Measurements from ENCODE around the gene SERPINA12. TPM values are rescaled to one million over a fixed set of nuclear protein-coding genes. Genes with fewer than 3 reads are reported as not detected.

Gene SERPINA12
- total and polyA plus RNA-seq, 4 donors: 0.28 TPM; not detected in 3

DNA sequence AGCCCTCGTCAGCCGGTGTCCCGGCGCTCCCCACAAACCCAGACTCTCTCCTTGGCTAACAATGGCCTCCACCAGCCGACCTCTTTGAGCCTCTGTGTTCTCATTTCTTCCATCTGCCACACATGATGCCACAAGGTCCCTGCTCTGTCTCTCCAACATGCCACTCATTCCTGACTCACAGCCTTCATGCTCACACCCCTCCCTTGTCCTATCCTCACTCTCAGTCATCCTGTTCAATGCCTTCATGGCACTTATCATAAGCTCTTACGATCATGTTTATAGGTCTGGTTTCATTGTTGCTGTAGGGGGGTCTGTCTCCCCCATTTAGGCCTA is 47.1 kb downstream of the SERPINA12 start:
- H3K27me3 ChIP-seq (ENCODE audit: control insufficient read depth in 4 of 4, insufficient read depth in 4 of 4, low read length in 3 of 4): no peaks in the 10 kb centered on the region
- no peaks in the 10 kb centered on the region for H3K36me3 ChIP-seq (ENCODE audit: control insufficient read depth in 4 of 4, insufficient read depth in 3 of 4, low read depth in 1 of 4, low read length in 3 of 4)
- TF ChIP-seq YY1 (IDR thresholded peaks at IDR 0.05): no peak
- TF ChIP-seq HNF4G (IDR thresholded peaks at IDR 0.05): no peak
- no peak for TF ChIP-seq TAF1 (conservative IDR thresholded peaks at IDR 0.05)
- TF ChIP-seq NR2F2 (IDR thresholded peaks at IDR 0.05): no peak
- no peak for TF ChIP-seq MAX (IDR thresholded peaks at IDR 0.05)
- no peak for TF ChIP-seq FOXA2 (IDR thresholded peaks at IDR 0.05)
- no peak for TF ChIP-seq HNF4A (conservative IDR thresholded peaks at IDR 0.05)
- TF ChIP-seq SP1 (IDR thresholded peaks at IDR 0.05): no peak
- TF ChIP-seq GABPA (IDR thresholded peaks at IDR 0.05 in 1 of 2, conservative IDR thresholded peaks at IDR 0.05 in 1 of 2): no peak
- TF ChIP-seq, protein P1, sequence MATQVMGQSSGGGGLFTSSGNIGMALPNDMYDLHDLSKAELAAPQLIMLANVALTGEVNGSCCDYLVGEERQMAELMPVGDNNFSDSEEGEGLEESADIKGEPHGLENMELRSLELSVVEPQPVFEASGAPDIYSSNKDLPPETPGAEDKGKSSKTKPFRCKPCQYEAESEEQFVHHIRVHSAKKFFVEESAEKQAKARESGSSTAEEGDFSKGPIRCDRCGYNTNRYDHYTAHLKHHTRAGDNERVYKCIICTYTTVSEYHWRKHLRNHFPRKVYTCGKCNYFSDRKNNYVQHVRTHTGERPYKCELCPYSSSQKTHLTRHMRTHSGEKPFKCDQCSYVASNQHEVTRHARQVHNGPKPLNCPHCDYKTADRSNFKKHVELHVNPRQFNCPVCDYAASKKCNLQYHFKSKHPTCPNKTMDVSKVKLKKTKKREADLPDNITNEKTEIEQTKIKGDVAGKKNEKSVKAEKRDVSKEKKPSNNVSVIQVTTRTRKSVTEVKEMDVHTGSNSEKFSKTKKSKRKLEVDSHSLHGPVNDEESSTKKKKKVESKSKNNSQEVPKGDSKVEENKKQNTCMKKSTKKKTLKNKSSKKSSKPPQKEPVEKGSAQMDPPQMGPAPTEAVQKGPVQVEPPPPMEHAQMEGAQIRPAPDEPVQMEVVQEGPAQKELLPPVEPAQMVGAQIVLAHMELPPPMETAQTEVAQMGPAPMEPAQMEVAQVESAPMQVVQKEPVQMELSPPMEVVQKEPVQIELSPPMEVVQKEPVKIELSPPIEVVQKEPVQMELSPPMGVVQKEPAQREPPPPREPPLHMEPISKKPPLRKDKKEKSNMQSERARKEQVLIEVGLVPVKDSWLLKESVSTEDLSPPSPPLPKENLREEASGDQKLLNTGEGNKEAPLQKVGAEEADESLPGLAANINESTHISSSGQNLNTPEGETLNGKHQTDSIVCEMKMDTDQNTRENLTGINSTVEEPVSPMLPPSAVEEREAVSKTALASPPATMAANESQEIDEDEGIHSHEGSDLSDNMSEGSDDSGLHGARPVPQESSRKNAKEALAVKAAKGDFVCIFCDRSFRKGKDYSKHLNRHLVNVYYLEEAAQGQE (IDR thresholded peaks at IDR 0.05): no peak
- TF ChIP-seq, protein P2, sequence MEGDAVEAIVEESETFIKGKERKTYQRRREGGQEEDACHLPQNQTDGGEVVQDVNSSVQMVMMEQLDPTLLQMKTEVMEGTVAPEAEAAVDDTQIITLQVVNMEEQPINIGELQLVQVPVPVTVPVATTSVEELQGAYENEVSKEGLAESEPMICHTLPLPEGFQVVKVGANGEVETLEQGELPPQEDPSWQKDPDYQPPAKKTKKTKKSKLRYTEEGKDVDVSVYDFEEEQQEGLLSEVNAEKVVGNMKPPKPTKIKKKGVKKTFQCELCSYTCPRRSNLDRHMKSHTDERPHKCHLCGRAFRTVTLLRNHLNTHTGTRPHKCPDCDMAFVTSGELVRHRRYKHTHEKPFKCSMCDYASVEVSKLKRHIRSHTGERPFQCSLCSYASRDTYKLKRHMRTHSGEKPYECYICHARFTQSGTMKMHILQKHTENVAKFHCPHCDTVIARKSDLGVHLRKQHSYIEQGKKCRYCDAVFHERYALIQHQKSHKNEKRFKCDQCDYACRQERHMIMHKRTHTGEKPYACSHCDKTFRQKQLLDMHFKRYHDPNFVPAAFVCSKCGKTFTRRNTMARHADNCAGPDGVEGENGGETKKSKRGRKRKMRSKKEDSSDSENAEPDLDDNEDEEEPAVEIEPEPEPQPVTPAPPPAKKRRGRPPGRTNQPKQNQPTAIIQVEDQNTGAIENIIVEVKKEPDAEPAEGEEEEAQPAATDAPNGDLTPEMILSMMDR (IDR thresholded peaks at IDR 0.05; ENCODE audit: low read depth, low read length, missing input control): no peak
- TF ChIP-seq JUND (IDR thresholded peaks at IDR 0.05): no peak
- no peak for TF ChIP-seq RAD21 (IDR thresholded peaks at IDR 0.05)
- DNase-seq (ENCODE audit: low spot score): no peak
- no peak overlapping the region for H3K4me3 ChIP-seq (ENCODE audit: low read depth in 1 of 3, low read length in 3 of 3)
- H3K9ac ChIP-seq (ENCODE audit: low read depth in 1 of 2, low read length in 2 of 2): no peak overlapping the region
- H3K9me3 ChIP-seq (ENCODE audit: control insufficient read depth in 4 of 4, low read length in 3 of 4): no peaks in the 10 kb centered on the region
- peaks cover 4 to 29% (median 16%) of the 10 kb centered on the region in 4 donors for H3K4me1 ChIP-seq (ENCODE audit: control insufficient read depth in 4 of 4, insufficient read depth in 4 of 4, low read length in 3 of 4)
- H3K27ac ChIP-seq (ENCODE audit: low read depth in 1 of 2, low read length in 2 of 2): no peak overlapping the region
- WGBS: 95% methylated on average over 6 of the region's 6 CpGs

DNA sequence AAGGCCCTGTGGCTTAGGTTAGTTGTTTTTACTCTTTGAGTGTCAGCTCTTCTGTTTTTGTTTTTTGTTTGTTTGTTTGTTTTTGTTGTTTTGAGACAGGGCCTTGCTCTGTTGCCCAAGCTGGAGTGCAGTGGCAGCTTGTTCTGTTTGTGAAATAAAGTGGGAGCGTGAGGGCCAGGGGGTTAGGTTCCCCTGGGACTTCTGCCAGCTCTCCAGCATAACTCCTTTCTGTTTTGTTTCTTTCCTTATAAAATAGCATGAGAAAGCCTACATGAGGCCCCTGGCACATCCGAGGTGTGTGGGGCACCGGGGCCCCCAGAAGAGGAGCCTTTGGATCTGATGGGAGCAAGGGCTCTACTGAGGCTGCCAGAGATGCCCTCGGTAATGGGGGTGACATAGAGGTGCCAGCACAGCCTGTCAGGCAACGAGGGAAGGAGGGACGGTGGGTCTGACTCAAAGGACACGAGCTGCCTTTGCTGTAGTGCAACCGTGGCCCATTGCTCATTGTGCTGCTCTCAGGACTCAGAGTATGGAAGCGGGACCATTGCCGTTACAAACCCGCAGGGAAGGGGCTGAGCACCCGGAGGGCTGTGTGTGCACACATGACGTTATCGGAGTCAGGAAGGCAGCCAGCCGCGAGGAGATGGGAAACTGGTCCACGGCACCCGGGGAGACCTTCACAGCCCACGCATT is 47.6 kb downstream of the SERPINA12 start:
- H3K9me3 ChIP-seq (ENCODE audit: control insufficient read depth in 4 of 4, low read length in 3 of 4): no peaks in the 10 kb centered on the region
- H3K27ac ChIP-seq (ENCODE audit: low read depth in 1 of 2, low read length in 2 of 2): no peak overlapping the region
- peaks cover 4 to 29% (median 16%) of the 10 kb centered on the region in 4 donors for H3K4me1 ChIP-seq (ENCODE audit: control insufficient read depth in 4 of 4, insufficient read depth in 4 of 4, low read length in 3 of 4)
- no peak overlapping the region for H3K9ac ChIP-seq (ENCODE audit: low read depth in 1 of 2, low read length in 2 of 2)
- H3K4me3 ChIP-seq (ENCODE audit: low read depth in 1 of 3, low read length in 3 of 3): no peak overlapping the region
- DNase-seq (ENCODE audit: low spot score): peak; percentile 24
- H3K27me3 ChIP-seq (ENCODE audit: control insufficient read depth in 4 of 4, insufficient read depth in 4 of 4, low read length in 3 of 4): no peaks in the 10 kb centered on the region
- H3K36me3 ChIP-seq (ENCODE audit: control insufficient read depth in 4 of 4, insufficient read depth in 3 of 4, low read depth in 1 of 4, low read length in 3 of 4): no peaks in the 10 kb centered on the region
- 91% methylated on average over 19 of the region's 19 CpGs for WGBS
- TF ChIP-seq FOXA1 (IDR thresholded peaks at IDR 0.05) (no peak), MAX (IDR thresholded peaks at IDR 0.05) (no peak), HNF4G (IDR thresholded peaks at IDR 0.05) (no peak), JUND (IDR thresholded peaks at IDR 0.05) (no peak), RXRA (IDR thresholded peaks at IDR 0.05) (no peak), GABPA (IDR thresholded peaks at IDR 0.05 in 1 of 2, conservative IDR thresholded peaks at IDR 0.05 in 1 of 2) (no peak), HNF4A (conservative IDR thresholded peaks at IDR 0.05) (no peak), NR2F2 (IDR thresholded peaks at IDR 0.05) (no peak), SP1 (IDR thresholded peaks at IDR 0.05) (no peak), ZBTB33 (IDR thresholded peaks at IDR 0.05) (no peak), YY1 (IDR thresholded peaks at IDR 0.05) (no peak)
- TF ChIP-seq, protein P1 (IDR thresholded peaks at IDR 0.05): no peak
- TF ChIP-seq, protein P2 (IDR thresholded peaks at IDR 0.05; ENCODE audit: low read depth, low read length, missing input control): no peak
